Fibroblast of the conjunctiva (primary cell): ENCODE measurements around the gene NOM1.

Experiments used
- DNase-seq: peaks from one replicate; pipeline ENCODE4 v3.0.0-alpha.2; 2010; ENCODE audit warnings: low read depth

The NOM1 gene

DNA sequence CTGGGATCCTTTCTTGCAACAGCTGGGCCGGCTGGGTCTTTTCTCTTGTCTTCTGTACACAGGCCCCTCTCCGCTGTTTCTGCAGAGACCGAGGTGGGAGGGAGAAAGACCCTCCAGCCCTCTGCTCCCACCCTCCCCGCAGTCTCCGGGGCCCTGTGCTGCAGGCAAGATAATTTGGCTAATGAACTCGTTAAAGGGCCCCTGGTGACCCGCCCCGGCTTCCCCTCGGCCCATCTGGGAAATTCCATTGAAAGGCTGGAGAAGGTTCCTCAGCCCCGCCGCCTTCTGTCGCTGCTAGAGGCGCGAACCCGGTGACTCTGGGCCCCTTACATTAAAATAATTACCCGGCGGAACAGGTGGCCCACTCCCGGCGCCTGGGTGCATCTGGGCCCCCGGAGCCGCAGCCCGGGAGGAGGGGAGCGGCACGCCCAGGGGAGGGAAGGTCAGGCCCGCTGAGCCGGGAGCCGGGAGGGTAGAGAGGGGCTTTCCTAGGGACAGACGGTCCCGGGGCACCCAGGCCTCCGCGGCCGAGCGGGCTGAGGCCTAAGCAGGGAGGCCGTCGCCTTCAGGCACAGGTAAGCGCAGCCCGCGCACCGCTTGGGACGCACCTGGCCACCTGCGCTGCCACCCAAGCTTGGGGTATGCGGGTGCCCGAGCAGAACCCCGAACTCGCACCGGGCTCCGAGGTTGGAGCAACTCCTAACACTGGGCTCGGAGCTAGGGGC is 68.3 kb downstream of the NOM1 start:
- DNase-seq, result no peak

DNA sequence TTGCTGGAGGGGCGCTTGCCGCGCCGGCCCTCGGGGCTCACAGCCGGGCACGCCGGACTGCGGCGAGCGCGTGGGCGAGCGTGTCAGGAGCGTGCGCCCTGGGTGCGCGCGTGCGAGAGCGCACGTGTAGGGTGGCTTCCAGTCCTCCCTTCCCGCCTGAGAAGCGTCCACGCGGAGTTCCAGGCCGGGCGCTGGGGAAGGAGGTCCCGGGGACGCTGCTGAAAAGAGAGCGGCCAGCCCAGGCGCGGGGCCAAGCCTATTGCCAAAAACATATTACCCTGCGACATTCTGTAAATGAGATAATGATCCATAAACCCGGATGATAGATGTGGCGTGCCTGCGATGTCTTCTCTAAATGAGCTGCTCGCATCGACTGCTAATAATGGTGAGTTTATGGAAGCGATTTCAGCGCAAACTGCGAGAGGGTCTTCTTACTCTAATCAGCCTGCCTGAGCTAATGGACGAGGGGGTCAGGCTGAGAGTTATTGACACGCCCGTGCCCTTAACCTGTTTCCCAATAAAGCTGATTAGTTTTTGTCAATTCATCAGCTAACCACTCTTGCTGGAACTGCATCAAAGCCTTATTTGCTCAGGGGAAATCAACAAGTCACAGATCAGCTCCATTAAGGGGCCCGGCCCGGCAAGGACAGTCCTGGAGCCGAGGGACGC is 69.0 kb downstream of the NOM1 start:
- no peak for DNase-seq

DNA sequence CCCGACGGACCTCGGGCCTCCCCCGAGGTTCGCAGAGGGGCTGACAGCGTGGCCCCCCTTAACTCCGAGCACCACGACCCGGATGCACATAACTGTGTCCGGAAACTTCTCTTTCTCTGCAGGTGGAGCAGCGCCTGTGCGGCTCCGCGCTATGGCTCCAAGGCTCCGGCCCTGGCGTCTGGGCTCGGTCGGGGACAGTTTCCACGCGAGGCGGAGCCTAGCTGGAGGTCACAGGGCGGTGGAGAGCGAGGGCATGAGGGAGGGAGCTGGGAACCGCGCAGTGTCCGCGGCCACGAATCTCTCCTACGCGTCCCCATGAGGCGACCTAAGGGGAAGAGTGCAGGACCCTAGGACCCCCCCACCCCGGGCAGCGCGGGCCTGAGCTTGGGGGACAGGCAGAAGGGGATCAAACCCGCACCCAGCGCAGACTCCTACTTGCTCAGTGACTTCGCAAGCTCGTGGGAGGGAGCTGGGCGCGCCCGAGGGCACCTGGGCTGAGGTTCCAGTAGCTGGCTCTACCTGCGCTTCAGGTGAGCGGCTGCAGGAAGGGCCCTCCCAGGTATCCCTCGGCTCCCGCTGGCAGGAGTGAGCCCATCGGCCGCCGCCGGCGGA is 69.6 kb downstream of the NOM1 start:
- DNase-seq, result no peak

DNA sequence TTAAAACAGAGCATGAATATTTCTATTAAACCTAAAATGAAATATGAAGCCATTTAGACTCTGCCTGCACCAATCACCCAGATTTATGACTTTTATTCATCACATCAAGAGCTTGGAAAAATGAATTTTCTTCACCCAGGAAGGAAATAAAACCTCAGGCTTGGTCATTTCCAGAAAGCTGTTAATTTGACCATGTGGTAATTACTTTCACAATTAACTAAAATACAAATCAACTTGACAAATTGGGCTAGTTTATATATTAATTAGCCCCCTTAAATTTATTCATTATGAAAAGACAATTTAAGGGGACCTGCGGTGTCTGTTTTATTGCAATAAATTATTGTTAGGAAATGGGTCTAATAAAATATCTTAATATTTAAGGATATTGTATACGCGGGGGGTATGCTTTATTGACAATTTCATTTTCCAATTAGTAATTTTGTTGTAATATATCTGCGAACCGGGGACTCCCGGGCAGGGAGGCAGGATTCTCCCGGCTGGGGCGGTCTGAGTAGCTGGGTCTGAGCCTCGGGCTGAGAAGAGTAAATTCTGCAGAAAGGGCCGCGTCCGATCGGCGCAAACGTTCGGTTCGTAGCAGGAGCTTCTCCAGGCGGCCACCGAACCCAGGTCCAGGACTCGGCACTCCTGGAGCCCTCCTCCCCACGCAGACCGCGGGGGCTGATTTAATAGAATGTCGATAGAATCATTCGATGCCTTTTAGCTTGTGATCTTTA is 70.4 kb downstream of the NOM1 start:
- no peak for DNase-seq

DNA sequence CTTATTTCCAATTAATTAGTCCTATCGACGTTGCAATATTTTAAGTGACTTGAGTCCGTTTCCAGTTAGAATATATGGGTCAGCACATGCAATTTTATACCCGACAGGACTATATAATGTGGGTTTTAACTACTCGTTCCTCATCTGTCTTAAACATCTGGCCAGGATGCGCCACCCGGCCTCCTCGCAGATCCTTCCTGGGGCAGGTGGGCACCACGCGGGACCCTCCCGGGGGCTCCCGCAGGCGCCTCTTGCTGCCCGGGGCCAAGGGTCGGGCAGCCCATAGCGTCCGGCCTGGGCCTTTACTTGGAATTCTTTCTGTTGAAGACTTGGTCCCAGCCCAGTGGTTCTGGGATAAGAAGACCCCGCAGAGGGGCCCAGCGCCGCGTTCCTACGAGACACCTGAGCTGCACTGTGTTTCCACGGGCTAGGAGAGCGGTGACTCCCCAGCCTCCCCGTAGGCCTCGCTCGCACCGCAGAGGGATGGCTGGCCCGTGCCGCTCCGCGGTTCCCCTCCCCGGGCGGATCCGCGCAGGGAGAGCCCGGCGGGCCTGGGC is 71.1 kb downstream of the NOM1 start:
- DNase-seq, result no peak

GRCh38 chr7:157021071-157021870 is 71.8 kb downstream of the NOM1 start:
- DNase-seq, result no peak

GRCh38 chr7:157021871-157022680 is 72.6 kb downstream of the NOM1 start:
- no peak for DNase-seq
